Measurements from ENCODE around the gene KRTAP10-11. TPM values are rescaled to one million over a fixed set of nuclear protein-coding genes. Genes with fewer than 3 reads are reported as not detected.

The KRTAP10-11 gene
- total and polyA plus RNA-seq, 2 experiments from 2014 or later = not detected

DNA sequence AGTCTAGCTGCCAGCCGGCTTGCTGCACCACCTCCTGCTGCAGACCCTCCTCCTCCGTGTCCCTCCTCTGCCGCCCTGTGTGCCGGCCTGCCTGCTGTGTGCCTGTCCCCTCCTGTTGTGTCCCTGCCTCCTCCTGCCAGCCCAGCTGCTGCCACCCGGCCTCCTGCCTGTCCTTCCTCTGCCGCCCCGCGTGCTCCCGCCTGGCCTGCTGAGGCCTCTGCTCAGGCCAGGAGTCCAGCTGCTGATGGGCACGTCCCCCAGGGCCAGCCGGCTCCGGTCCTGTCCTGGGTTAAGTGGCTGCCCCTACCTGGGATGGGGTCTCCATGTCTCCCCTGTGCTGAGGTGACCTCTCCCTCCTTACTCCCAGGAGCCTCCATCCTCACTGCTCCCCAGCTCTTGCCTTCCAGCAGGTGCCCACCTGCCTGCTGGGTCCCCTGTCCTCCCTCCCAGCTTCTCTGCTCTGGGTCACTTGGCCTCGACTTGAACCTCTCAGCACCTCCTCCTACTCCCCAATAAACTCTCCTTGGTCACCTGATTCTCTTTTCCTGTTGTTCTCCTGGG lies 33.5 kb upstream of the KRTAP10-11 start (continued):
- TF ChIP-seq, protein P1, sequence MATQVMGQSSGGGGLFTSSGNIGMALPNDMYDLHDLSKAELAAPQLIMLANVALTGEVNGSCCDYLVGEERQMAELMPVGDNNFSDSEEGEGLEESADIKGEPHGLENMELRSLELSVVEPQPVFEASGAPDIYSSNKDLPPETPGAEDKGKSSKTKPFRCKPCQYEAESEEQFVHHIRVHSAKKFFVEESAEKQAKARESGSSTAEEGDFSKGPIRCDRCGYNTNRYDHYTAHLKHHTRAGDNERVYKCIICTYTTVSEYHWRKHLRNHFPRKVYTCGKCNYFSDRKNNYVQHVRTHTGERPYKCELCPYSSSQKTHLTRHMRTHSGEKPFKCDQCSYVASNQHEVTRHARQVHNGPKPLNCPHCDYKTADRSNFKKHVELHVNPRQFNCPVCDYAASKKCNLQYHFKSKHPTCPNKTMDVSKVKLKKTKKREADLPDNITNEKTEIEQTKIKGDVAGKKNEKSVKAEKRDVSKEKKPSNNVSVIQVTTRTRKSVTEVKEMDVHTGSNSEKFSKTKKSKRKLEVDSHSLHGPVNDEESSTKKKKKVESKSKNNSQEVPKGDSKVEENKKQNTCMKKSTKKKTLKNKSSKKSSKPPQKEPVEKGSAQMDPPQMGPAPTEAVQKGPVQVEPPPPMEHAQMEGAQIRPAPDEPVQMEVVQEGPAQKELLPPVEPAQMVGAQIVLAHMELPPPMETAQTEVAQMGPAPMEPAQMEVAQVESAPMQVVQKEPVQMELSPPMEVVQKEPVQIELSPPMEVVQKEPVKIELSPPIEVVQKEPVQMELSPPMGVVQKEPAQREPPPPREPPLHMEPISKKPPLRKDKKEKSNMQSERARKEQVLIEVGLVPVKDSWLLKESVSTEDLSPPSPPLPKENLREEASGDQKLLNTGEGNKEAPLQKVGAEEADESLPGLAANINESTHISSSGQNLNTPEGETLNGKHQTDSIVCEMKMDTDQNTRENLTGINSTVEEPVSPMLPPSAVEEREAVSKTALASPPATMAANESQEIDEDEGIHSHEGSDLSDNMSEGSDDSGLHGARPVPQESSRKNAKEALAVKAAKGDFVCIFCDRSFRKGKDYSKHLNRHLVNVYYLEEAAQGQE (IDR thresholded peaks at IDR 0.05; ENCODE audit: unreplicated experiment) = no peak
- TF ChIP-seq JUNB (IDR thresholded peaks at IDR 0.05; ENCODE audit: unreplicated experiment) = no peak

DNA sequence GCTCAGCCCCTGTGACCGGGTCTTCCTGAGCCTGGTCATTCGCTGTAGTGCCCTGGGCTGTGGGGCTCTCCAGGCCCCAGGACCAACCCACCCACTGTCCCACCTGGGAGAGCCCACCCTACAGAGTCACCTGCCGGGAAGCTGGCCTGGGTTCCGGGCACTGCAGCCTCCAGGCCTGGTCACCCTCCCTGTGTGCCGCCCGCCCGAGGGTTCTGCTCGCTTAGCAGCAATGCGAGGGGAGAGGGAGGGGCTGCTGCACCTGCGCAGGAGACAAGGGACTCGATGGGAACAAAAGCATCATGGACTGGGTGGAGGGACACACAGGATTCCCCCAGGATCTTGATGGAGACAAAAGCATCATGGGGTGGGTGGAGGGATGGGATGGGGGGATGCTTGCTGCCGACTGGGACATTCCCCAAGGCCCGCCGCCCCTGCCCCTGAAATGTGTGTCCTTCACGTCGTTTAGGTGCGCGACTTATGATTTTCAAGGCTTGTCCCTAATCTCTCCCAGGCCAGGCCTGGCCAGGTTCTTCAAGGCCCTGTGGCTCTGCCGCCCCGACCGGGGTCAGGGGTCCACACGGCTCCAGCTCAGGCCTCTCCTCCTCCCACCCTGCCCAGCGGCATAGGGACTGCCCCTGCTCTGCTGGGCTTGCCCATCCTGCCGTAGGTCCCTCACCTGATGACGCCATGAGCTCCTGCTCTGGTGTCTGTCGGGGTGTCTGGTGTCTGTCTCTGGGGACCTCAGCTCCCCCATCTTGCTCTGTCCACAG lies 32.6 kb upstream of the KRTAP10-11 start:
- no peaks in the 10 kb centered on the region for H3K27me3 ChIP-seq (ENCODE audit: insufficient read depth)
- no peaks in the 10 kb centered on the region for H3F3A ChIP-seq (replicated peaks; ENCODE audit: low read depth)
- no peaks in the 10 kb centered on the region for H3K79me2 ChIP-seq (replicated peaks; ENCODE audit: insufficient read depth)
- no peak overlapping the region for H3K27ac ChIP-seq (ENCODE audit: low read depth)
- H4K20me1 ChIP-seq (replicated peaks; ENCODE audit: insufficient read depth) = no peaks in the 10 kb centered on the region
- H3K9me2 ChIP-seq (ENCODE audit: insufficient read depth) = no peaks in the 10 kb centered on the region
- Mint-ChIP-seq H3K36me3 (ENCODE audit: low read depth) (peaks cover 20% of the 10 kb centered on the region), H3K27ac (no peak overlapping the region; the same call in 1 of the 2 replicates), H3K9me3 (peaks cover 43% of the 10 kb centered on the region), H3K4me3 (no peak overlapping the region), H3K27me3 (ENCODE audit: insufficient read depth, low read depth, poor library complexity) (peaks cover 8% of the 10 kb centered on the region), H3K4me1 (peaks cover 19% of the 10 kb centered on the region)
- H3K4me1 ChIP-seq (ENCODE audit: insufficient read depth) = no peaks in the 10 kb centered on the region
- ATAC-seq = no peak
- DNase-seq (ENCODE audit: low spot score) = no peak
- no peak overlapping the region for H3K4me2 ChIP-seq
- no peak overlapping the region for H2AFZ ChIP-seq
- H3K36me3 ChIP-seq (ENCODE audit: insufficient read depth) = 0 out of 2 replicates have a peak, but pooled peaks cover 4% of the 10 kb centered on the region
- H3K4me3 ChIP-seq = no peak overlapping the region
- no peak for TF ChIP-seq ZNF331 (CRISPR knock-in tag; IDR thresholded peaks at IDR 0.05; ENCODE audit: low read depth)
- TF ChIP-seq, protein P2, sequence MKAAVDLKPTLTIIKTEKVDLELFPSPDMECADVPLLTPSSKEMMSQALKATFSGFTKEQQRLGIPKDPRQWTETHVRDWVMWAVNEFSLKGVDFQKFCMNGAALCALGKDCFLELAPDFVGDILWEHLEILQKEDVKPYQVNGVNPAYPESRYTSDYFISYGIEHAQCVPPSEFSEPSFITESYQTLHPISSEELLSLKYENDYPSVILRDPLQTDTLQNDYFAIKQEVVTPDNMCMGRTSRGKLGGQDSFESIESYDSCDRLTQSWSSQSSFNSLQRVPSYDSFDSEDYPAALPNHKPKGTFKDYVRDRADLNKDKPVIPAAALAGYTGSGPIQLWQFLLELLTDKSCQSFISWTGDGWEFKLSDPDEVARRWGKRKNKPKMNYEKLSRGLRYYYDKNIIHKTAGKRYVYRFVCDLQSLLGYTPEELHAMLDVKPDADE (IDR thresholded peaks at IDR 0.05) = no peak
- TF ChIP-seq CREB1 (CRISPR knock-in tag; IDR thresholded peaks at IDR 0.05; ENCODE audit: low read depth) = no peak
- TF ChIP-seq, protein P3, sequence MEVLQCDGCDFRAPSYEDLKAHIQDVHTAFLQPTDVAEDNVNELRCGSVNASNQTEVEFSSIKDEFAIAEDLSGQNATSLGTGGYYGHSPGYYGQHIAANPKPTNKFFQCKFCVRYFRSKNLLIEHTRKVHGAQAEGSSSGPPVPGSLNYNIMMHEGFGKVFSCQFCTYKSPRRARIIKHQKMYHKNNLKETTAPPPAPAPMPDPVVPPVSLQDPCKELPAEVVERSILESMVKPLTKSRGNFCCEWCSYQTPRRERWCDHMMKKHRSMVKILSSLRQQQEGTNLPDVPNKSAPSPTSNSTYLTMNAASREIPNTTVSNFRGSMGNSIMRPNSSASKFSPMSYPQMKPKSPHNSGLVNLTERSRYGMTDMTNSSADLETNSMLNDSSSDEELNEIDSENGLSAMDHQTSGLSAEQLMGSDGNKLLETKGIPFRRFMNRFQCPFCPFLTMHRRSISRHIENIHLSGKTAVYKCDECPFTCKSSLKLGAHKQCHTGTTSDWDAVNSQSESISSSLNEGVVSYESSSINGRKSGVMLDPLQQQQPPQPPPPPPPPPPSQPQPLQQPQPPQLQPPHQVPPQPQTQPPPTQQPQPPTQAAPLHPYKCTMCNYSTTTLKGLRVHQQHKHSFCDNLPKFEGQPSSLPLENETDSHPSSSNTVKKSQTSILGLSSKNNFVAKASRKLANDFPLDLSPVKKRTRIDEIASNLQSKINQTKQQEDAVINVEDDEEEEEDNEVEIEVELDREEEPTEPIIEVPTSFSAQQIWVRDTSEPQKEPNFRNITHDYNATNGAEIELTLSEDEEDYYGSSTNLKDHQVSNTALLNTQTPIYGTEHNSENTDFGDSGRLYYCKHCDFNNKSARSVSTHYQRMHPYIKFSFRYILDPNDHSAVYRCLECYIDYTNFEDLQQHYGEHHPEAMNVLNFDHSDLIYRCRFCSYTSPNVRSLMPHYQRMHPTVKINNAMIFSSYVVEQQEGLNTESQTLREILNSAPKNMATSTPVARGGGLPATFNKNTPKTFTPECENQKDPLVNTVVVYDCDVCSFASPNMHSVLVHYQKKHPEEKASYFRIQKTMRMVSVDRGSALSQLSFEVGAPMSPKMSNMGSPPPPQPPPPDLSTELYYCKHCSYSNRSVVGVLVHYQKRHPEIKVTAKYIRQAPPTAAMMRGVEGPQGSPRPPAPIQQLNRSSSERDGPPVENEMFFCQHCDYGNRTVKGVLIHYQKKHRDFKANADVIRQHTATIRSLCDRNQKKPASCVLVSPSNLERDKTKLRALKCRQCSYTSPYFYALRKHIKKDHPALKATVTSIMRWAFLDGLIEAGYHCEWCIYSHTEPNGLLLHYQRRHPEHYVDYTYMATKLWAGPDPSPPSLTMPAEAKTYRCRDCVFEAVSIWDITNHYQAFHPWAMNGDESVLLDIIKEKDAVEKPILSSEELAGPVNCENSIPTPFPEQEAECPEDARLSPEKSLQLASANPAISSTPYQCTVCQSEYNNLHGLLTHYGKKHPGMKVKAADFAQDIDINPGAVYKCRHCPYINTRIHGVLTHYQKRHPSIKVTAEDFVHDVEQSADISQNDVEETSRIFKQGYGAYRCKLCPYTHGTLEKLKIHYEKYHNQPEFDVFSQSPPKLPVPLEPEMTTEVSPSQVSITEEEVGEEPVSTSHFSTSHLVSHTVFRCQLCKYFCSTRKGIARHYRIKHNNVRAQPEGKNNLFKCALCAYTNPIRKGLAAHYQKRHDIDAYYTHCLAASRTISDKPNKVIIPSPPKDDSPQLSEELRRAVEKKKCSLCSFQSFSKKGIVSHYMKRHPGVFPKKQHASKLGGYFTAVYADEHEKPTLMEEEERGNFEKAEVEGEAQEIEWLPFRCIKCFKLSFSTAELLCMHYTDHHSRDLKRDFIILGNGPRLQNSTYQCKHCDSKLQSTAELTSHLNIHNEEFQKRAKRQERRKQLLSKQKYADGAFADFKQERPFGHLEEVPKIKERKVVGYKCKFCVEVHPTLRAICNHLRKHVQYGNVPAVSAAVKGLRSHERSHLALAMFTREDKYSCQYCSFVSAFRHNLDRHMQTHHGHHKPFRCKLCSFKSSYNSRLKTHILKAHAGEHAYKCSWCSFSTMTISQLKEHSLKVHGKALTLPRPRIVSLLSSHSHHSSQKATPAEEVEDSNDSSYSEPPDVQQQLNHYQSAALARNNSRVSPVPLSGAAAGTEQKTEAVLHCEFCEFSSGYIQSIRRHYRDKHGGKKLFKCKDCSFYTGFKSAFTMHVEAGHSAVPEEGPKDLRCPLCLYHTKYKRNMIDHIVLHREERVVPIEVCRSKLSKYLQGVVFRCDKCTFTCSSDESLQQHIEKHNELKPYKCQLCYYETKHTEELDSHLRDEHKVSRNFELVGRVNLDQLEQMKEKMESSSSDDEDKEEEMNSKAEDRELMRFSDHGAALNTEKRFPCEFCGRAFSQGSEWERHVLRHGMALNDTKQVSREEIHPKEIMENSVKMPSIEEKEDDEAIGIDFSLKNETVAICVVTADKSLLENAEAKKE (CRISPR knock-in tag; IDR thresholded peaks at IDR 0.05) = no peak
- TF ChIP-seq, protein P4, sequence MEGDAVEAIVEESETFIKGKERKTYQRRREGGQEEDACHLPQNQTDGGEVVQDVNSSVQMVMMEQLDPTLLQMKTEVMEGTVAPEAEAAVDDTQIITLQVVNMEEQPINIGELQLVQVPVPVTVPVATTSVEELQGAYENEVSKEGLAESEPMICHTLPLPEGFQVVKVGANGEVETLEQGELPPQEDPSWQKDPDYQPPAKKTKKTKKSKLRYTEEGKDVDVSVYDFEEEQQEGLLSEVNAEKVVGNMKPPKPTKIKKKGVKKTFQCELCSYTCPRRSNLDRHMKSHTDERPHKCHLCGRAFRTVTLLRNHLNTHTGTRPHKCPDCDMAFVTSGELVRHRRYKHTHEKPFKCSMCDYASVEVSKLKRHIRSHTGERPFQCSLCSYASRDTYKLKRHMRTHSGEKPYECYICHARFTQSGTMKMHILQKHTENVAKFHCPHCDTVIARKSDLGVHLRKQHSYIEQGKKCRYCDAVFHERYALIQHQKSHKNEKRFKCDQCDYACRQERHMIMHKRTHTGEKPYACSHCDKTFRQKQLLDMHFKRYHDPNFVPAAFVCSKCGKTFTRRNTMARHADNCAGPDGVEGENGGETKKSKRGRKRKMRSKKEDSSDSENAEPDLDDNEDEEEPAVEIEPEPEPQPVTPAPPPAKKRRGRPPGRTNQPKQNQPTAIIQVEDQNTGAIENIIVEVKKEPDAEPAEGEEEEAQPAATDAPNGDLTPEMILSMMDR (conservative IDR thresholded peaks at IDR 0.05; ENCODE audit: low read depth in 2 of 2) = no peak
- no peak for TF ChIP-seq POLR2AphosphoS5 (IDR thresholded peaks at IDR 0.05; ENCODE audit: low read depth)
- no peak for TF ChIP-seq STAT1 (IDR thresholded peaks at IDR 0.05; ENCODE audit: unreplicated experiment)
- TF ChIP-seq EZH2 (IDR thresholded peaks at IDR 0.05; ENCODE audit: low read depth, unreplicated experiment) = no peak
- TF ChIP-seq JUNB (IDR thresholded peaks at IDR 0.05; ENCODE audit: unreplicated experiment) = no peak
- no peak for TF ChIP-seq EZH2phosphoT487 (IDR thresholded peaks at IDR 0.05; ENCODE audit: unreplicated experiment)

All from GM23338 (cell line).